ENCODE measurements around the gene KRT38.

DNA sequence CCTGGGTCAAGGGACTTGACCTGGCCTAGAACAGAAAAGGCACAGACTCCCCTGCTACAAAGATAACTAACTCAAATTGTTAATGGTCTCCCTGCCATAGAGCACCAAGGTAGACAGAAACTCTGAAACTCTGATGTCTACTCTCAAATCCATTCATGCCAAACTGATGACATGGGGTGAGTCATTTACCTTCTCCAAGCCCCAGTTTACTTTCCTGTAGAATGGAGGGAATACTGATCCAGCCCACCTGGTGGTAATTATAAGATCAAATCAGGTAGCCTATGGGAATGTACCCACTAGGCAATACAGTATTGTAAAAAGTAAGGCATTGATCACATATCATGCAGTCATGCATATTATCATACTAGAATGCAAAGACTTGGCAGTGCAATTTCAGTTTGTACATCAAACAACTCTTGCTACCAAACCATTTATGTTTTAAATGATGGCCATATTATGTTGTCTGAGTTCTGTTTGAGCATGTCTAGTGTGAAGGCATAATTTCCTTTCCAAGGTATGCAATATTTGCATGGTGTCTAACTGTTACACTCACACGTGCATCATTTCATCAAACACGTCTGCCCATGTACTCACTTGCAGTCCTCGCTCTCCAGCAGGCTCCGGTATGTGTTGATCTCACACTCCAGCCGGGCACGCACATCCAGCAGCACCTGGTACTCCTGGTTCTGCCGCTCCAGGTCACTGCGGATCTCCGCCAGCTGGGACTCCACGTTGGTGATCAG is 46.4 kb downstream of the KRT38 start:
- no peak for TF ChIP-seq JUND (IDR thresholded peaks at IDR 0.05)
- no peak for TF ChIP-seq ZBTB33 (IDR thresholded peaks at IDR 0.05)
- TF ChIP-seq YY1 (IDR thresholded peaks at IDR 0.05), result no peak
- TF ChIP-seq CTCF (IDR thresholded peaks at IDR 0.05; ENCODE audit: low read depth, low read length, missing input control), result no peak
- TF ChIP-seq HNF4A (conservative IDR thresholded peaks at IDR 0.05), result no peak
- no peak for TF ChIP-seq GABPA (IDR thresholded peaks at IDR 0.05 in 1 of 2, conservative IDR thresholded peaks at IDR 0.05 in 1 of 2)
- TF ChIP-seq RXRA (IDR thresholded peaks at IDR 0.05), result no peak
